Endometrial microvascular endothelial cells (primary cell): ENCODE results near the gene ZNF331. TPM values are rescaled to one million over a fixed set of nuclear protein-coding genes. Genes with fewer than 3 reads are reported as not detected.

Experiments
- in situ Hi-C: cut with HindIII; loops from 2 replicates; pipeline ENCODE4 v1.10.0; 2017; ENCODE audit warnings: low sequenced_read_pairs, low pct_unique_long_range_greater_than_20kb; ENCODE audit errors: inconsistent ontology term
- total RNA-seq: library from RNA; depleted of rRNA; stranded (reverse); fragments of >200 nt; gene quantifications from one replicate; pipeline ENCODE4 v1.2.3, GENCODE V29; 2015; ENCODE audit errors: inconsistent ontology term

Gene ZNF331
- total RNA-seq, 1 donor from 2014 or later: 4.7 TPM

GRCh38 chr19:53612762-53613526 is 75.0 kb downstream of the ZNF331 start:
- in situ Hi-C loops: no loop called here

DNA sequence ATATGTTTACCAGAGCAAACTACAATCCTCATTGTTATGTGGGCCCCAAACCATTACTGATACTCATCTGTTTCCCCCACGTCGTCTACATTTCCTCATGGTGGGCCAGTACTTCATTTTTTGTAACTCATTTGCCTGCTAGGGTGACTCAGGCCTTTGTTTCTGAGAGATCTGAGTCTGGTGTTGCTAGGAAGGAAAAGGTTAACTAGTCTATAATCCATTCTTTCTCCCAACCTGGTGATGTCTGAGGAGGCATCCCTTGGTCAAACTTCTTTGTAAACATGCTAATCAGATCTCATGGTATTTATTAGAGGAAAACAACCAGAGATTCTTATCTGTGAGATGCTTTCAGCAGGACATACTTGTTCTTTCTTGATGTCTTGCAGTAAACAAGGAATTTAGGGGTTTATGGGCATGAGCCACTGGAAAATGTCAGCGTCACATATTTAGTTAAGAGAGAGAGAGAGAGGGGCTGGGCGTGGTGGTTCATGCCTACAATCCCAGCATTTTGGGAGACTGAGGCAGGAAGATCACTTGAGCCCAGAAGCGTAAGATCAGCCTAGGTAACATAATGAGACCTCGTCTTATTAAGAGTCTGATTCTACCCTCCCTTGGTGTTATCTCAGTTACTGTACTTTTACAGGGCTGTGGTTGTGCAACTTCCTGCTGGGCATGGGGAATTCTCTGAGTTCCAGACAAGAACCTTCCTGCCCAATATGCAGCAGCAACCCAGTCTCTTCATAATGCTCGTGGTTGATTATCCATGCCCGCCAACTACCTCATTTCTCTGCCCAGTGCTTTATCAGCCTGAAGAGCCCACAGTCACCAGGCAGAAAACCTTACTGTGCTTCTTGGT is 84.2 kb downstream of the ZNF331 start:
- in situ Hi-C loops: no loop called here

GRCh38 chr19:53624771-53625545 is 87.0 kb downstream of the ZNF331 start:
- in situ Hi-C loops: no loop called here

DNA sequence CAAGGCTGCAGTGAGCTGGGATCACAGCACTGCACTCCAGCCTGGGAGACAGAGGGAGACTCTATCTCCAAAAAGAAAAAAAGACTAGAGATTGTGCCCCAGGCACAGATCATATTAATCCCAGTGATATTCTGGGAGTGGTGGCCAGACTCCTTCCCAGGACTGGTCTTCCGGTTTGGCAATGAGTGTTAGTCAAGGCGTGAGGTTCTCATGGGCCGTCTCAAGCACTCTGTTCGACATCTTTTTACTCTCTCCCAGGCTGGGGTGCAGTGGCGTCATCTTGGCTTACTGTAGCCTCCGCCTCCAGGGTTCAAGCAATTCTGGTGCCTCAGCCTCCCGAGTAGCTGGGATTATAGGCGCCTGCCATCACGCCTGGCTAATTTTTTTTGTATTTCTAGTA is 88.5 kb downstream of the ZNF331 start:
- in situ Hi-C loops: no loop called here

- in situ Hi-C loops: no loop called here
These were observed 89.0 kb downstream of the ZNF331 start for GRCh38 chr19:53626976-53627375.

Other genes starting within 250 kb of the ZNF331 start
- gene ZNF845, start 204.4 kb upstream of the ZNF331 start, total RNA-seq: 3.4 TPM
- 0.84 TPM for gene ZNF525, start 172.4 kb upstream of the ZNF331 start, total RNA-seq
- 7.2 TPM for gene ZNF765, start 143.0 kb upstream of the ZNF331 start, total RNA-seq
- 10.4 TPM for gene ZNF761, start 106.2 kb upstream of the ZNF331 start, total RNA-seq
- 1.5 TPM for gene ZNF813, start 70.4 kb upstream of the ZNF331 start, total RNA-seq
- gene DPRX, start 93.9 kb downstream of the ZNF331 start, total RNA-seq: not detected